Measurements from ENCODE around the gene PTPN22. TPM values are rescaled to one million over a fixed set of nuclear protein-coding genes. Genes with fewer than 3 reads are reported as not detected.
A peak's percentile ranks its signal among the peaks of the same experiment; 100 is the strongest.

PTPN22 gene
- total and polyA plus RNA-seq, 9 of the 15 experiments (the other 6 are each of a cell fraction or from before 2014, with no cell fraction given) = 0.45 to 4.6 (median 1.1) TPM

DNA sequence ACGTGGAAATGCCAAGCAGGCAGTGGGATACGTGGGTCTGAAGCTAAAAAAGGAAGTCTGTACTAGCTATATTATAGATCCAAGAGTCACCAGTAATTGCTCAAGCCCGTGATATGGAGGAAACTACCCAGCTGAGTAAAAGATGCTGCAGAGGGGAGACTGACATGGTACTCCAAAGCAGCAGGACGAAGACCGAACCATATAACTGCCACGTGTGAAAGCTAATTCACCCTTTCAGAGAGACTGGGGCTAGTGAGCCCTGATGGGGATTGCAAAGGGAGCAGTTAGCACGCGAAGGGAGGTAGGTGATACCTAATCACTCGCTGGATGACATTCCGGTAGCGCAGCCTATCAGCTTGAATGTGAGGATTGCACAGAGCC lies 32.8 kb upstream of the PTPN22 start:
- ChIA-PET CTCF (ENCODE audit: low intra/inter-chr PET ratio) (interaction anchor here (0.6 to 3.7 kb wide), 6 partner anchors 43 to 764 kb away, joined by 3 to 23 read pairs (median 3); no protein-coding TSS in a partner anchor), POLR2A (interaction anchor here (0.7 to 3.8 kb wide), 11 partner anchors 8 to 93 kb away, joined by 3 to 64 read pairs (median 7); partner anchors contain the start of genes HIPK1 and RSBN1)
- Histone ChIP-seq H3K27me3 (ENCODE audit: control insufficient read depth in 2 of 2, insufficient read depth in 2 of 2, low read length in 2 of 2) (no peaks in the 10 kb centered on the region), H3K79me2 (ENCODE audit: control insufficient read depth, insufficient read depth, low read length) (peaks cover 48% of the 10 kb centered on the region), H3K9ac (ENCODE audit: insufficient read depth in 1 of 2, low read depth in 2 of 2, low read length in 2 of 2) (peak overlapping the region; percentile 90 to 91), H2AFZ (ENCODE audit: low read depth, low read length) (peak overlapping the region; percentile 99), H3K9me3 (replicated peaks; ENCODE audit: control insufficient read depth, insufficient read depth, low read depth, low read length) (no peaks in the 10 kb centered on the region), H3K9me1 (ENCODE audit: control insufficient read depth, insufficient read depth, low read length) (no peaks in the 10 kb centered on the region), H3K4me3 (peak overlapping the region; percentile 65), H3K27ac (ENCODE audit: extremely low read depth, low read depth, low read length) (peak overlapping the region; percentile 93), H3K4me2 (ENCODE audit: insufficient read depth, low read length) (peak overlapping the region; percentile 100), H4K20me1 (replicated peaks; ENCODE audit: control insufficient read depth, insufficient read depth, low read length) (no peaks in the 10 kb centered on the region), H3K4me1 (replicated peaks in 1 of 2; ENCODE audit: control insufficient read depth in 2 of 2, insufficient read depth in 2 of 2, low read length in 2 of 2) (peaks cover 10 to 19% of the 10 kb centered on the region in 2 experiments; a peak in 4 of 5 replicates), H3K36me3 (ENCODE audit: control insufficient read depth, insufficient read depth, low read length) (peaks cover 56% of the 10 kb centered on the region)
- in situ Hi-C loops (cut with MboI) = no loop called here
- no peak for FAIRE-seq
- peak in 2 of 4 experiments; percentile 64 to 69 for DNase-seq (ENCODE audit: extremely low read depth in 1 of 4, low spot score in 3 of 4)
- TSS peak; percentile 71 for BruUV-seq (replicated peaks)
- 0% methylated on average over 11 of the region's 11 CpGs for WGBS (ENCODE audit: insufficient coverage, low coverage, missing lambda C conversion rate)
- intact Hi-C loops (cut with micrococcal nuclease) = no loop called here
- ATAC-seq = peak; percentile 54
- TF ChIP-seq NFRKB (IDR thresholded peaks at IDR 0.05; ENCODE audit: low read depth) (0 out of 2 replicates have a peak, but pooled peaks have one; percentile 48), SIN3A (IDR thresholded peaks at IDR 0.05; ENCODE audit: borderline replicate concordance in 2 of 2, control insufficient read depth in 1 of 2, low read depth in 2 of 2, low read length in 2 of 2) (peak in 1 of 2 experiments; percentile 71; a peak in 1 of 4 replicates), REST (IDR thresholded peaks at IDR 0.05; ENCODE audit: borderline replicate concordance) (no peak), REST (CRISPR knock-in tag; IDR thresholded peaks at IDR 0.05; ENCODE audit: low read depth) (0 out of 2 replicates have a peak, but pooled peaks have one; percentile 78), NR4A1 (CRISPR knock-in tag; IDR thresholded peaks at IDR 0.05) (0 out of 2 replicates have a peak, but pooled peaks have one; percentile 15), NR4A1 (tag; IDR thresholded peaks at IDR 0.05) (0 out of 2 replicates have a peak, but pooled peaks have one; percentile 13), CHCHD3 (CRISPR knock-in tag; IDR thresholded peaks at IDR 0.05) (no peak), RBM17 (IDR thresholded peaks at IDR 0.05; ENCODE audit: borderline replicate concordance, low read depth, low read length) (no peak)
- TF ChIP-seq, protein P1, sequence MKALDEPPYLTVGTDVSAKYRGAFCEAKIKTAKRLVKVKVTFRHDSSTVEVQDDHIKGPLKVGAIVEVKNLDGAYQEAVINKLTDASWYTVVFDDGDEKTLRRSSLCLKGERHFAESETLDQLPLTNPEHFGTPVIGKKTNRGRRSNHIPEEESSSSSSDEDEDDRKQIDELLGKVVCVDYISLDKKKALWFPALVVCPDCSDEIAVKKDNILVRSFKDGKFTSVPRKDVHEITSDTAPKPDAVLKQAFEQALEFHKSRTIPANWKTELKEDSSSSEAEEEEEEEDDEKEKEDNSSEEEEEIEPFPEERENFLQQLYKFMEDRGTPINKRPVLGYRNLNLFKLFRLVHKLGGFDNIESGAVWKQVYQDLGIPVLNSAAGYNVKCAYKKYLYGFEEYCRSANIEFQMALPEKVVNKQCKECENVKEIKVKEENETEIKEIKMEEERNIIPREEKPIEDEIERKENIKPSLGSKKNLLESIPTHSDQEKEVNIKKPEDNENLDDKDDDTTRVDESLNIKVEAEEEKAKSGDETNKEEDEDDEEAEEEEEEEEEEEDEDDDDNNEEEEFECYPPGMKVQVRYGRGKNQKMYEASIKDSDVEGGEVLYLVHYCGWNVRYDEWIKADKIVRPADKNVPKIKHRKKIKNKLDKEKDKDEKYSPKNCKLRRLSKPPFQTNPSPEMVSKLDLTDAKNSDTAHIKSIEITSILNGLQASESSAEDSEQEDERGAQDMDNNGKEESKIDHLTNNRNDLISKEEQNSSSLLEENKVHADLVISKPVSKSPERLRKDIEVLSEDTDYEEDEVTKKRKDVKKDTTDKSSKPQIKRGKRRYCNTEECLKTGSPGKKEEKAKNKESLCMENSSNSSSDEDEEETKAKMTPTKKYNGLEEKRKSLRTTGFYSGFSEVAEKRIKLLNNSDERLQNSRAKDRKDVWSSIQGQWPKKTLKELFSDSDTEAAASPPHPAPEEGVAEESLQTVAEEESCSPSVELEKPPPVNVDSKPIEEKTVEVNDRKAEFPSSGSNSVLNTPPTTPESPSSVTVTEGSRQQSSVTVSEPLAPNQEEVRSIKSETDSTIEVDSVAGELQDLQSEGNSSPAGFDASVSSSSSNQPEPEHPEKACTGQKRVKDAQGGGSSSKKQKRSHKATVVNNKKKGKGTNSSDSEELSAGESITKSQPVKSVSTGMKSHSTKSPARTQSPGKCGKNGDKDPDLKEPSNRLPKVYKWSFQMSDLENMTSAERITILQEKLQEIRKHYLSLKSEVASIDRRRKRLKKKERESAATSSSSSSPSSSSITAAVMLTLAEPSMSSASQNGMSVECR (CRISPR knock-in tag; IDR thresholded peaks at IDR 0.05) = peak; percentile 57; the same call in 1 of the 2 replicates

All from K562 (cell line).